ENCODE data around the gene CNPY2.
"Not testable (repeated sequence)": the region's sequence is repeated elsewhere in the genome, so short reads cannot be mapped to it uniquely, and the experiment has no call there.

CNPY2 gene
- 12.0 to 17.2 reads per million in 2 donors for total RNA-seq

GRCh38 chr12:56315622-56316473 is at the start of gene CNPY2:
CNPY2 (minus strand) TSS chr12:56315988; CDS start chr12:56315217, 771 bp downstream.
- DNase-seq, result peak; percentile 80

GRCh38 chr12:56362130-56363059 is 46.6 kb upstream of the CNPY2 start, which contains the start of gene APOF:
APOF (minus strand) TSS chr12:56362857; CDS start chr12:56362745, 112 bp downstream.
- DNase-seq, result no peak

- no peak for DNase-seq
These were observed 45.8 kb upstream of the CNPY2 start for GRCh38 chr12:56361487-56362129.

GRCh38 chr12:56359851-56360767 is 44.3 kb upstream of the CNPY2 start, which contains the start of gene STAT2:
STAT2 (minus strand) TSS chr12:56360107; CDS start chr12:56356571, 3,536 bp downstream.
- DNase-seq, result peak; percentile 98

GRCh38 chr12:56358836-56359532 is 43.2 kb upstream of the CNPY2 start:
- DNase-seq, result no peak

GRCh38 chr12:56351325-56351724 is 35.5 kb upstream of the CNPY2 start:
- no peak for DNase-seq

- DNase-seq, result no peak
These were observed 34.9 kb upstream of the CNPY2 start for GRCh38 chr12:56350662-56351061.

- no peak for DNase-seq
These were observed 33.0 kb upstream of the CNPY2 start for GRCh38 chr12:56348776-56349175.

GRCh38 chr12:56347255-56347654 is 31.5 kb upstream of the CNPY2 start:
- DNase-seq, result not testable (repeated sequence)

GRCh38 chr12:56346675-56347074 is 30.9 kb upstream of the CNPY2 start:
- DNase-seq, result no peak

- not testable (repeated sequence) for DNase-seq
These were observed 26.5 kb upstream of the CNPY2 start for GRCh38 chr12:56342290-56342689.

- no peak for DNase-seq
These were observed 25.8 kb upstream of the CNPY2 start for GRCh38 chr12:56341616-56342015.

- no peak for DNase-seq
These were observed 23.3 kb upstream of the CNPY2 start for GRCh38 chr12:56339158-56339422.

GRCh38 chr12:56338308-56339157 is 22.7 kb upstream of the CNPY2 start, which contains the start of gene IL23A:
IL23A (plus strand) TSS chr12:56338884; CDS start chr12:56339045, 161 bp downstream.
- no peak for DNase-seq

- no peak for DNase-seq
These were observed 22.0 kb upstream of the CNPY2 start for GRCh38 chr12:56337753-56338251.

- DNase-seq, result no peak
These were observed 20.8 kb upstream of the CNPY2 start for GRCh38 chr12:56336361-56337167.

GRCh38 chr12:56335527-56335926 is 19.7 kb upstream of the CNPY2 start:
- not testable (repeated sequence) for DNase-seq

GRCh38 chr12:56334490-56334793 is 18.7 kb upstream of the CNPY2 start:
- no peak for DNase-seq
